ENCODE data around the gene EME2.

EME2 gene

GRCh38 chr16:1772362-1772907, at the start of gene EME2:
Gene EME2 (plus strand): TSS chr16:1772810. CDS start chr16:1773228, 418 bp downstream.
- no peak for TF ChIP-seq CTCF (IDR thresholded peaks at IDR 0.05)

- TF ChIP-seq CTCF (IDR thresholded peaks at IDR 0.05) = peak; percentile 89
These were observed 49.0 kb upstream of the EME2 start for GRCh38 chr16:1723450-1724147.

- no peak for TF ChIP-seq CTCF (IDR thresholded peaks at IDR 0.05)
These were observed 48.1 kb upstream of the EME2 start for GRCh38 chr16:1724491-1724890.

- TF ChIP-seq CTCF (IDR thresholded peaks at IDR 0.05) = no peak
These were observed 45.7 kb upstream of the EME2 start for GRCh38 chr16:1726661-1727502.

GRCh38 chr16:1727651-1728624, 44.7 kb upstream of the EME2 start:
- TF ChIP-seq CTCF (IDR thresholded peaks at IDR 0.05) = no peak

- no peak for TF ChIP-seq CTCF (IDR thresholded peaks at IDR 0.05)
These were observed 43.6 kb upstream of the EME2 start for GRCh38 chr16:1729026-1729425.

GRCh38 chr16:1729445-1729844, 43.2 kb upstream of the EME2 start:
- TF ChIP-seq CTCF (IDR thresholded peaks at IDR 0.05) = no peak

All from LNCAP (cell line).